Measurements from ENCODE around the gene FBXO17.
"Not testable (repeated sequence)": the region's sequence is repeated elsewhere in the genome, so short reads cannot be mapped to it uniquely, and the experiment has no call there.

FBXO17 gene

DNA sequence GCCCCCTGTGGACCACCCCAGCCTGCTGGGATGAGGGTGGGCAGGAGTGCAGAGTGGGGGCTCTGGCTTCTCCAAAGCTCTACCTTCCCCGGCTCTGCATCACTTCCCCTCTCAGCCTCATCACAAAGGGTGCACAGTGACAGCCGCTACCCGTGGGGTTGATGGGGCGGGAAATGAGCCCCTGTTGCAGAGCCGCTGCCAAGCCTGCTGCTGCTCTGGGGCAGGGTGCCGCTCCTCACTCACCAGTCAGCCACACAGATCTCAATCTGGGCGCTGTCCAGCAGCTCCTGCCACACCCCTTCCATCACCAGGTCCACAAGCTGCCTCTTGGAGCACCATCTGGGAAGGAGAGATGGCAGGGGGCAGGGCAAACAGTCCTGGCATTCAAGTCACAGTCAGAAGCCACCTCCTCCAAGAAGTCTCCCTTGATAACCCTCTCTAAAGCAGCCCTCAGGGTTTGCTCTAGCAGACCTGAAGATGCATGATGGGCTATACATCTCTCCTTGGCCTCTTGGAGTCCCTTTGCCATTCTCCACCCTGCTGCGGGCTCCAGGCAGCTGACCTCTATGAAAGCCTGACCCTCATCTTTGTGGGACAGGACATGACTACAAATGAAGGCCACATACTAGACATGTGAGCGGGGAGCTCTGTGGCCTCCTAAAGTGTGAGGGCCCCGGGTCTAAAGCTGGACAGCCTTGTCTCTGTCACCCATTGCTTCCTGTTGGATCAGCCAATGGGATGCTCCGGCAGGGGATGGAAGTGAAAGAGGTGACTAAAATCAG is 29.1 kb downstream of the FBXO17 start:
- DNase-seq (ENCODE audit: extremely low spot score, insufficient read length, low read depth): no peak

GRCh38 chr19:38945562-38946228 is 29.8 kb downstream of the FBXO17 start:
- DNase-seq (ENCODE audit: extremely low spot score, insufficient read length, low read depth) (no peak), FAIRE-seq (no peak)

More for the DNA sequence above, 29.1 kb downstream of the FBXO17 start:
- FAIRE-seq: no peak

DNA sequence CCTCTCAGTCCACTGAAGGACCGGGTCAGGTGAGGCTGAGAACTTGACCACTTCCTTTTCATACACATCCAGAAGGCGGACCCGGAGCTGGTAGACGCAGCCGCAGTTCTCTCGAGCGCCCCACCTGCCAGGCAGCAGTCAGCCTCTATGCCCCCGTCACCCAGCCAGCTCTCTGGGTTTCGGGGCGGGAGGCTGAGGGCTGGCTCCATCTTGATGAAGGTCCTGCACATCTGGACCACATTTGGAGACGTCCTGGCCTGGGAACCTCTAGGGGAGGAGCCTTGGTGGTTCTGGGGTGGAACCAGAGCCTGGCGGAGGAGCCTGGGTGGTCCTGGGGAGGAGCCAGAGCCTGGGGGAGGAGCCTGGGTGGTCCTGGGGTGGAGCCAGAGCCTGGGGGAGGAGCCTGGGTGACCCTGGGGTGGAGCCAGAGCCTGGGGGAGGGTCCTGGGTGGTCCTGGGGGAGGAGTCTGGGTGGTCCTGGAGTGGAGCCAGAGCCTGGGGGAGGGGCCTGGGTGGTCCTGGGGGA is 30.5 kb downstream of the FBXO17 start:
- DNase-seq (ENCODE audit: extremely low spot score, insufficient read length, low read depth): no peak
- no peak for FAIRE-seq

GRCh38 chr19:38942471-38943181 is 32.9 kb downstream of the FBXO17 start:
- no peak for FAIRE-seq
- no peak for DNase-seq (ENCODE audit: extremely low spot score, insufficient read length, low read depth)

DNA sequence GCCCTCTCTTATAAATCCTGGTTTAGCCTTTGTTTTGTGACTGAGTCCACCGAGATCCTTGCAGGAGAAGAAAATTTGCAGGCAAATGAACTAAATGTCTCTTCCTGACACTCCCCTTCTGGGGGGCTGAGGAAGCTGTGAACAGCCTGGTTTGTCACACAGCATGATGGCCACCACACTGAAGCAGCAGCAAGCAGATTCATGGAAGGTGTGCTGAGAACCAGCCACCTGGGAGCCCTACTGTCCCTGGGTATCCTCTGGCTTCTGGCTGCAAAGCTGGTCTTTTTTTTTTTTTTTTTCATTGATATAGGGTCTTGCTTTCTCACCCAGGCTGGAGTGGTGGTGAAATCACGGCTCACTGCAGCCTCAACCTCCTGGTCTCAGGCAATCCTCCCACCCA is 33.6 kb downstream of the FBXO17 start:
- DNase-seq (ENCODE audit: extremely low spot score, insufficient read length, low read depth): no peak
- FAIRE-seq: no peak

DNA sequence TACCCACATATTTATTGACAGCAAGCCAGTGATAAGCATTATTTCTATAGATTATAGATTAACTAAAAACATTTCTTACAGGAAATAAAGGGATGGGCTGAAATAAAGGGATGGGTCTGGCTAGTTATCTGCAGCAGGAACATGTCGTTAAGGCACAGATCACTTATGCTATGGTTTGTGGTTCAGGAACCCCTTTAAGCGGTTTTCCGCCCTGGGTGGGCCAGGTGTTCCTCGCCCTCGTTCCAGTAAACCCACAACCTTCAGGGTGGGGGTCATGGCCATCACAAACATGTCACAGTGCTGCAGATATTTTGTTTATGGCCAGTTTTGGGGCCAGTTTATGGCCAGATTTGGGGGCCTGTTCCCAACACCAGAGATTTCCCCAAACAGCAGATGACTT is 34.1 kb downstream of the FBXO17 start:
- not testable (repeated sequence) for FAIRE-seq

GRCh38 chr19:38939957-38940356 is 35.6 kb downstream of the FBXO17 start:
- FAIRE-seq: no peak
- DNase-seq (ENCODE audit: extremely low spot score, insufficient read length, low read depth): no peak

More for the DNA sequence above, 34.1 kb downstream of the FBXO17 start:
- DNase-seq (ENCODE audit: extremely low spot score, insufficient read length, low read depth): not testable (repeated sequence)

GRCh38 chr19:38933544-38933943 is 42.0 kb downstream of the FBXO17 start:
- FAIRE-seq: no peak

DNA sequence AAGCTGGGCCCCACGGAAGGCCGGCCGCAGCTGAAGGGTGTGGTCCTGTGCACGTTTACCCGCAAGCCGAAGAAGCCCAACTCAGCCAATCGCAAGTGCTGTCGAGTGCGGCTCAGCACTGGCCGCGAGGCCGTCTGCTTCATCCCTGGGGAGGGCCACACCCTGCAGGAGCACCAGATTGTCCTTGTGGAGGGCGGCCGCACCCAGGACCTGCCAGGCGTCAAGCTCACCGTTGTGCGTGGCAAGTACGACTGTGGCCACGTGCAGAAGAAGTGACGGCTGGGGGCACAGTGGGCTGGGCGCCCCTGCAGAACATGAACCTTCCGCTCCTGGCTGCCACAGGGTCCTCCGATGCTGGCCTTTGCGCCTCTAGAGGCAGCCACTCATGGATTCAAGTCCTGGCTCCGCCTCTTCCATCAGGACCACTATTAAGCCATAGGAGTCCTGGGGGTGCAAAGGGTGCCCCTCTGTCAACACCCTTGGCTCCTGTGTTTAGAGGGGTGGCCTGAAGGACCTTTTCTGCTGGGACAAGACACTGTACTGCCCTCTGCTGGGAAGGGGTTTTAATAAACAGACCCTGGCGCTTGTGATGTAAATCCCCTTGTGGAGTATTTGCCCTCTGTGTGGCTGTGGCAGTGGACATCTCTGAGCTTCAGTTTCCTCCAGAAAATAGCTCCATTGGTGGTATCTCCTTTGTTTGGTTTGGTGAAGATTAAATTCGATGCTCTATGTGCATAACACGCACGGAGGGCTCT is 42.9 kb downstream of the FBXO17 start:
- no peak for FAIRE-seq
- DNase-seq (ENCODE audit: extremely low spot score, insufficient read length, low read depth): no peak

More at GRCh38 chr19:38933544-38933943, 42.0 kb downstream of the FBXO17 start:
- DNase-seq (ENCODE audit: extremely low spot score, insufficient read length, low read depth): no peak

DNA sequence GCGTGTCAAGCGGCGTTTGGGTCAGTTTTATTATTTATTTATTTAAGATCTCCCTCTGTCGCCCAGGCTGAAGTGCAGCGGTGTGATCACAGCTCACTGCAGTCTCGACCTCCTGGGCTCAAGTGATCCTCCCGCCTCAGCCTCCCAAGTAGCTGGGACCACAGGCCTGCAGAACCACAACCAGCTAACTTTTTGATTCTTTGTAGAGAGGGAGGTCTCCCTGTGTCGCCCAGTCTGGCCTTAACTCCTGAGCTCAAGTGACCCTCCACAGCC is 44.1 kb downstream of the FBXO17 start:
- no peak for DNase-seq (ENCODE audit: extremely low spot score, insufficient read length, low read depth)
- FAIRE-seq: no peak

GRCh38 chr19:38930776-38931520 is 44.6 kb downstream of the FBXO17 start, which contains the start of gene MRPS12:
Gene MRPS12 (plus strand): TSS chr19:38930944. CDS start chr19:38931295, 351 bp downstream.
- DNase-seq (ENCODE audit: extremely low spot score, insufficient read length, low read depth) (peak; percentile 96), FAIRE-seq (peak; percentile 100)

DNA sequence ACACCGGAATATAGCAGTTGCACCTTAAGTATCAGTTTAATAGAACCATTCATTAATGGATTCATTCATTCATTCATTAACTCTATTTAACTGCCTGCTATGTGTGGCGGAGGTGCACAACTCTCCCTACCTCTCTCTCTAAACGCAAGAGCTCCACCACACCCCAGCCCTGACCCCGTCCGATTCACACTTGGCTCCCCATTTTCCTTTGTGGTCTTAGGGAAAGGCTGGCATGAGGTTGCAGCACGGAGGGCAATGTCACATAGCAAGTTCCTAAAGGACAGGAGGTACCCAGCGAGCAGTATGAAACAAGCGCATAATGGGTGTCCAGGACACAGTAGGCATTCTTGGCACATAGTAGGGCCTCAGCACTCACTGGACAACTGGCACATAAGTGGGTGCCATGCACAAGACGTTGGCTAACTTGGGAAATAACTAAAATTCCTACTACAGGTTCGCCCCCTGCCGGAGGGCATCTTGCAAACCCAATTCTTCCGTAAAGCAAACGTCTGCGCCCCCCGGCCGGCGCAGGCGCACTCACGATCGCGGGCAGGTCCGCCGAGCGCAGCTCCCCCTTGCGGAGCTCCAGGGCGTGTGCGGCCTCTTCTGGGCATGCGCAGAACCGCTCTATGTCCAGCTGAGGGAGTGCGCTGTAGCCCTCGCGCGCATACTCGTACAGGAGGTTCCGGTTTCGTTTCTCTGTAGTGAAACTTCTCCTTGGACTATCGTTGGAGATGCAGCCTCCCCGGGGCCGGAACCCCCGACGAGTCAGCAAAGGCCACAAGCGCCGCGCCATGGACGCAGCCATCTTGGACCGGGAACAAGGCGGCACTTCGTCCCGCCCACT is 45.4 kb downstream of the FBXO17 start, which contains the start of gene SARS2:
TSS of gene SARS2 (minus strand) at position 835 of the 847 bp plus-strand sequence. CDS start at position 808, 27 bp downstream.
- FAIRE-seq: no peak
- DNase-seq (ENCODE audit: extremely low spot score, insufficient read length, low read depth): peak; percentile 93

GRCh38 chr19:38928391-38929001 is 47.0 kb downstream of the FBXO17 start:
- FAIRE-seq (no peak), DNase-seq (ENCODE audit: extremely low spot score, insufficient read length, low read depth) (no peak)

DNA sequence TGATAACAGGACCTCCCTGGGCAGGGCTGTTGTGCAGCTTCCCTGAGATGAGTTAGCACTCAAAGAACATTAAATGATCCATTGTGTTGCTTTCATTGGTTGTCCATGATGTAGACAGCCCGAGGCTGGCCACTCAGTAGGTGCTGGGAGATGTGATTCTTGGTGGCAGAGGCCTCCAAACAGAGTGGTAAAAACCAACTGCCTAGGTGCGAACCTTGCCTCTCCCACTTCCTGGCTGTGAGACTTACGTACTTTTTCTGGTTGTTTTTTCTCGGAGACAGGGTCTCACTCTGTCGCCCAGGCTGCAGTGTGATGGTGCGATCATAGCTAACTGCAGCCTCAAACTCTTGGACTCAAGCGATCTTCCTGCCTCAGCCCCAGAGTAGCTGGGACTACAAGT is 51.2 kb downstream of the FBXO17 start:
- FAIRE-seq: no peak
- no peak for DNase-seq (ENCODE audit: extremely low spot score, insufficient read length, low read depth)

DNA sequence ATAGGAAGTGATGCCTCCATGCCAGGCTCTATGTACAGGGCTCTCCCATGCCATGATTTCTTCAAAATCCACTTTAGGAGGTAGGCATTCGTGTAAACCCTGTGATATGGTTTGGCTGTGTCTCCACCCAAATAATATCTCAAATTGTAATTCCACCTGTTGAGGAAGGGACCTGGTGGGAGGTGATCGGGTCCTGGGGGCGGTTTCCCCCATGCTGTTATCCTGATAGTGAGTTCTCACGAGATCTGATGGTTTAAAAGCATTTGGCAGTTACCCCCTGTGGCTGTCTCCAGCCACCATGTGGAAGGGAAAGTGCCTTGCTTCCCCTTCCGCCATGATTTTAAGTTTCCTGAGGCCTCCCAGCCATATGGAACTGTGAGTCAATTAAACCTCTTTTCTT is 53.1 kb downstream of the FBXO17 start:
- FAIRE-seq (no peak), DNase-seq (ENCODE audit: extremely low spot score, insufficient read length, low read depth) (no peak)

DNA sequence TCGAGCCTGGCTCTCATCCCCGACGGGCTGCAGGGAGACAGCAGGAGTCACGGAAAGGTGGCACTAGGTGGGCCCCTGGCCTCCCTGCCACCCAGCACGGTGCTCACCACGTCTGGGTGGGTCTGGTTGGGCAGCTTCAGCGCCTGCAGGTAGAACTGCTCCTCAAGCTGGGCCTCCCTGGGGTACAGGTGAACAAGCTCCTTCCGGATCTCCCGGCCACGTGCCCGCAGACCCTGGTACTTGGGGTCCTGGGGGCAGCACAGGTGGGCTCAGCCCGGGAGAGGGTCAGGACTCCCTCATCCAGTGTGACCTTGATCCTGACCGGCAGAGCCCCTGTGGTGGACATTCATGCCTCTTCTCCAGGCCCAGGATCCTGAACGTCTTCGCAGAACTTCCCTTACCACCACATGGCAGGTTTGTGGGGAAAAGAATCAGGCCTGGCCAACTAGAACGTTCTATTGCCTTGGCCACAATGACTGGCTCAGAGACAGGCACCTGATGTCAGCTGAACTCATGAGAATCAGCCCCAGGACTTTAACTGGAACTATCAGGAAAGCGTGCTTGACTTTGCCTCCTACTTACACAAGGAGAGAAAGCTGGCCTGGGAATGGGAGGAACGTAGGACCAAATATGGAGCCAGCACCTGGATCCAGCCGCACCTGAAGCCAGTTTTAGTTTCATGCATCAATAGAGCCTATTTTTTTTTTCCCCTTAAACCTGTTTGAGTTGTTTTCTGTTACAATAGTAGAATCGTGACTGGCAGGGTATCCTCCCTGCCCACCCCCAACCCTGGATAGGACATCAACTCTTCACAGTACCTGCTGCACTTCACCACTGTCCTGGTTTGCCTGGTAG is 53.9 kb downstream of the FBXO17 start:
- DNase-seq (ENCODE audit: extremely low spot score, insufficient read length, low read depth): no peak
- no peak for FAIRE-seq
